GM20000 (cell line): ENCODE results near the gene LIPC.
A peak's percentile ranks its signal among the peaks of the same experiment; 100 is the strongest.

ENCODE experiments used
- DNase-seq: peaks from one replicate; pipeline ENCODE4 v3.0.0; 2012; ENCODE audit warnings: low spot score
- CTCF ChIP-seq: IDR thresholded peaks from 2 replicates; pipeline ENCODE4 v1.5.1; 2012; ENCODE audit warnings: mild to moderate bottlenecking, control low read depth; ENCODE audit errors: extremely low read depth, missing control alignments

The LIPC gene

GRCh38 chr15:58413253-58413652 lies 18.5 kb upstream of the LIPC start:
- no peak for DNase-seq

GRCh38 chr15:58415636-58416035 lies 16.2 kb upstream of the LIPC start:
- no peak for DNase-seq
- TF ChIP-seq CTCF: no peak

More at GRCh38 chr15:58413253-58413652, 18.5 kb upstream of the LIPC start:
- TF ChIP-seq CTCF: no peak

- no peak for TF ChIP-seq CTCF
Measured at GRCh38 chr15:58416963-58417362, 14.8 kb upstream of the LIPC start.

GRCh38 chr15:58418135-58418534 lies 13.7 kb upstream of the LIPC start:
- no peak for TF ChIP-seq CTCF
- no peak for DNase-seq

More at GRCh38 chr15:58416963-58417362, 14.8 kb upstream of the LIPC start:
- no peak for DNase-seq

GRCh38 chr15:58419803-58420524 lies 11.8 kb upstream of the LIPC start:
- no peak for TF ChIP-seq CTCF
- no peak for DNase-seq

GRCh38 chr15:58420579-58421043 lies 11.2 kb upstream of the LIPC start:
- no peak for TF ChIP-seq CTCF
- peak; percentile 43 for DNase-seq

GRCh38 chr15:58423205-58423604 lies 8.6 kb upstream of the LIPC start:
- TF ChIP-seq CTCF: no peak
- no peak for DNase-seq
